ENCODE measurements around the gene PTPRK.

GRCh38 chr6:128319157-128319556 is 201.2 kb downstream of the PTPRK start:
- TF ChIP-seq CTCF (IDR thresholded peaks at IDR 0.05 in 4 of 5, conservative IDR thresholded peaks at IDR 0.05 in 1 of 5) (no peak), POLR2A (IDR thresholded peaks at IDR 0.05) (no peak)
